K562 (cell line): ENCODE data around the gene VIM. TPM values are rescaled to one million over a fixed set of nuclear protein-coding genes. Genes with fewer than 3 reads are reported as not detected.

Experiments
- CHD7 ChIP-seq: fragments of 200-600 bp; sonication (generic); IDR thresholded peaks from one replicate; pipeline ENCODE4 v1.6.1; 2012; ENCODE audit warnings: mild to moderate bottlenecking, low read depth, low read length, inconsistent platforms
- CREM ChIP-seq: IDR thresholded peaks from 2 replicates; pipeline ENCODE4 v1.6.1; 2014; ENCODE audit warnings: antibody characterized with exemption, low read depth
- DIDO1 ChIP-seq: fragments of 450-650 bp; IDR thresholded peaks from 2 replicates; pipeline ENCODE4 v1.6.1; 2016; ENCODE audit warnings: low read depth, missing biosample characterization, missing genetic modification characterization
- HCFC1 ChIP-seq: IDR thresholded peaks from 2 replicates; pipeline ENCODE4 v1.6.1; 2012; ENCODE audit warnings: low read depth, low read length, improper control_type of control experiment
- KDM5B ChIP-seq: fragments of 200-600 bp; sonication (generic); IDR thresholded peaks from 2 replicates; pipeline ENCODE4 v1.6.1; 2012; ENCODE audit warnings: low read depth, mild to moderate bottlenecking, moderate library complexity, low read length, control low read depth, inconsistent platforms; ENCODE audit not compliant: insufficient replicate concordance
- NR2F6 ChIP-seq: fragments of 450-650 bp; formaldehyde crosslinking; IDR thresholded peaks from 2 replicates; pipeline ENCODE4 v1.4.0; 2020; ENCODE audit warnings: mild to moderate bottlenecking
- RFX1 ChIP-seq: fragments of 450-650 bp; IDR thresholded peaks from 2 replicates; pipeline ENCODE4 v1.6.1; 2016; ENCODE audit warnings: mild to moderate bottlenecking, moderate library complexity
- TAF1 ChIP-seq: IDR thresholded peaks from 2 replicates; pipeline ENCODE4 v1.6.1; 2011; ENCODE audit warnings: mild to moderate bottlenecking, low read length, moderate library complexity; ENCODE audit not compliant: insufficient read depth, control insufficient read depth, severe bottlenecking; ENCODE audit errors: extremely low read depth
- ZC3H8 ChIP-seq: fragments of 450-650 bp; IDR thresholded peaks from 2 replicates; pipeline ENCODE4 v1.6.1; 2017
- ZFP1 ChIP-seq: fragments of 450-650 bp; formaldehyde crosslinking; IDR thresholded peaks from 2 replicates; pipeline ENCODE4 v1.4.0; 2020; ENCODE audit warnings: mild to moderate bottlenecking, mixed read lengths
- ZNF253 ChIP-seq: fragments of 250-450 bp; sonication (Bioruptor Pico); conservative IDR thresholded peaks from 2 replicates; pipeline ENCODE4 v1.6.1; 2021; ENCODE audit warnings: mild to moderate bottlenecking
- ZNF282 ChIP-seq: sonication (generic); formaldehyde crosslinking; IDR thresholded peaks from 2 replicates; pipeline ENCODE4 v1.8.1; 2023; ENCODE audit warnings: missing genetic modification reagents
- ZNF324 ChIP-seq: fragments of 250-450 bp; sonication (Bioruptor Pico); IDR thresholded peaks from 2 replicates; pipeline ENCODE4 v1.4.0; 2020; ENCODE audit warnings: mild to moderate bottlenecking
- ZNF354B ChIP-seq: fragments of 250-450 bp; sonication (Bioruptor Pico); IDR thresholded peaks from 2 replicates; pipeline ENCODE4 v1.4.0; 2020
- ZNF41 ChIP-seq: fragments of 250-450 bp; sonication (Bioruptor Pico); conservative IDR thresholded peaks from 2 replicates; pipeline ENCODE4 v1.4.0; 2020; ENCODE audit warnings: mild to moderate bottlenecking
- ZNF740 ChIP-seq, 3 experiments: fragments of 200-800 bp in 1 of 3; sonication (Bioruptor generic) in 1 of 3; sonication (generic) in 1 of 3; formaldehyde crosslinking in 1 of 3; IDR thresholded peaks; 2 replicates each; pipeline versions ENCODE4 v1.6.1 to v1.8.0; 2016 to 2022; ENCODE audit warnings: mild to moderate bottlenecking in 2 of 3, missing compliant biosample characterization in 2 of 3, missing genetic modification characterization in 2 of 3, missing genetic modification reagents in 1 of 3
- polyA plus RNA-seq, 8 experiments: library from polyadenylated mRNA; depleted of rRNA in 4 of 8; stranded (reverse) in 5 of 8; unstranded in 3 of 8; fragments of >200 nt; fragmentation: Nextera tagmentation in 2 of 8; fragmentation: Illumina TruSeq in 1 of 8; extraction: Ambion mirVana in 2 of 8; extraction: Trizol in 1 of 8; gene quantifications; 2 replicates each; pipeline versions ENCODE4 v1.2.1 to v1.2.3, GENCODE V29; 2011 to 2014; ENCODE audit warnings: inconsistent platforms in 1 of 8, missing spikeins in 1 of 8
- total RNA-seq, 7 experiments: library from RNA; depleted of rRNA in 6 of 7; stranded (reverse); fragments of >200 nt in 6 of 7; fragmentation: Illumina TruSeq in 2 of 7; extraction: Trizol in 2 of 7; gene quantifications; 2 replicates each; pipeline versions ENCODE4 v1.2.1 to v1.2.3, GENCODE V29; 2011 to 2021; ENCODE audit warnings: low replicate concordance in 1 of 7

VIM gene
- total and polyA plus RNA-seq, 9 of the 15 experiments (the other 6 are each of a cell fraction or from before 2014, with no cell fraction given) = 86.0 to 621 (median 383) TPM

- TF ChIP-seq CHD7 = peak; percentile 46
- no peak for TF ChIP-seq ZC3H8
- peak; percentile 53; the same call in 1 of the 2 replicates for TF ChIP-seq CREM
- TF ChIP-seq ZNF740 (CRISPR knock-in tag; IDR thresholded peaks at IDR 0.05) = no peak
- no peak for TF ChIP-seq ZNF740 (tag; IDR thresholded peaks at IDR 0.05)
- peak; percentile 82 for TF ChIP-seq KDM5B
- TF ChIP-seq NR2F6 (CRISPR knock-in tag) = no peak
- TF ChIP-seq RFX1 = peak; percentile 92
- TF ChIP-seq DIDO1 = peak; percentile 99
- peak; percentile 97 for TF ChIP-seq TAF1
- no peak for TF ChIP-seq ZNF253
- no peak for TF ChIP-seq ZFP1 (CRISPR knock-in tag)
- TF ChIP-seq HCFC1 = peak; percentile 81
- no peak for TF ChIP-seq ZNF41
- no peak for TF ChIP-seq ZNF324 (CRISPR knock-in tag)
- no peak for TF ChIP-seq ZNF282 (CRISPR knock-in tag)
- TF ChIP-seq ZNF354B (CRISPR knock-in tag) = no peak
Measured at GRCh38 chr10:17200912-17201793, 26.9 kb upstream of the VIM start, which contains the start of gene TRDMT1 (continued).
